ENCODE results near the gene BIK. TPM values are rescaled to one million over a fixed set of nuclear protein-coding genes. Genes with fewer than 3 reads are reported as not detected.

The BIK gene
- total and polyA plus RNA-seq, 4 donors = 2.7 to 7.6 (median 4.6) TPM

DNA sequence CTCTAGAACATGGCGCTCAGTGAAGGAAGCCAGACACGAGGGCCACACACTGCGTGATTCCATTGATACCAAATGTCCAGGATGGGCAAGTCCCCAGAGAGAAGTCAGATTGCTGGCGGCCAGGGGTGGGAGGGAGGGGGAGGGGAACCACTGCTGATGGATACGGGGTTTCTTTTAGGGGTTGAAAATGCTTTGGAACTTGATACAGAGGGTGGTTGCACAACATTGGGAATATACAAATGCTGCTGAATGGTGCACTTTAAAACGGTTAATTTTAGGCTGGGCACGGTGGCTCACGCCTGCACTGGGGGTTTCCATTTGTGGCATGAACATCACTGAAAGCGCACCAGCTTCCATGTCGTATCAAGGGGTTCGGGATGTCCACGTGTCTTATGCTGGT, 45.9 kb downstream of the BIK start:
- Histone ChIP-seq H3K9me3 (ENCODE audit: control insufficient read depth in 4 of 4, insufficient read depth in 3 of 4, low read length in 3 of 4) (no peaks in the 10 kb centered on the region), H3K27me3 (ENCODE audit: control insufficient read depth in 3 of 3, insufficient read depth in 3 of 3, low read length in 2 of 3) (no peaks in the 10 kb centered on the region), H3K36me3 (ENCODE audit: control insufficient read depth in 4 of 4, insufficient read depth in 4 of 4, low read length in 4 of 4) (peaks cover 0 to 21% (median 2%) of the 10 kb centered on the region in 4 donors), H3K9ac (ENCODE audit: insufficient read depth in 1 of 2, low read length in 2 of 2) (no peak overlapping the region), H3K27ac (ENCODE audit: low read depth in 1 of 2, low read length in 1 of 2) (no peak overlapping the region), H3K4me1 (ENCODE audit: control insufficient read depth in 5 of 5, insufficient read depth in 5 of 5, low read length in 5 of 5) (peaks cover 0 to 20% (median 12%) of the 10 kb centered on the region in 5 donors), H3K4me3 (no peak overlapping the region)
- DNase-seq = no peak
- WGBS, 2 donors = 88 to 89% methylated on average over 12 of the region's 12 CpGs
- no peak for ATAC-seq (ENCODE audit: insufficient read depth, low FRiP score)
- TF ChIP-seq CTCF (IDR thresholded peaks at IDR 0.05; ENCODE audit: control extremely low read depth, extremely low read depth) = no peak

DNA sequence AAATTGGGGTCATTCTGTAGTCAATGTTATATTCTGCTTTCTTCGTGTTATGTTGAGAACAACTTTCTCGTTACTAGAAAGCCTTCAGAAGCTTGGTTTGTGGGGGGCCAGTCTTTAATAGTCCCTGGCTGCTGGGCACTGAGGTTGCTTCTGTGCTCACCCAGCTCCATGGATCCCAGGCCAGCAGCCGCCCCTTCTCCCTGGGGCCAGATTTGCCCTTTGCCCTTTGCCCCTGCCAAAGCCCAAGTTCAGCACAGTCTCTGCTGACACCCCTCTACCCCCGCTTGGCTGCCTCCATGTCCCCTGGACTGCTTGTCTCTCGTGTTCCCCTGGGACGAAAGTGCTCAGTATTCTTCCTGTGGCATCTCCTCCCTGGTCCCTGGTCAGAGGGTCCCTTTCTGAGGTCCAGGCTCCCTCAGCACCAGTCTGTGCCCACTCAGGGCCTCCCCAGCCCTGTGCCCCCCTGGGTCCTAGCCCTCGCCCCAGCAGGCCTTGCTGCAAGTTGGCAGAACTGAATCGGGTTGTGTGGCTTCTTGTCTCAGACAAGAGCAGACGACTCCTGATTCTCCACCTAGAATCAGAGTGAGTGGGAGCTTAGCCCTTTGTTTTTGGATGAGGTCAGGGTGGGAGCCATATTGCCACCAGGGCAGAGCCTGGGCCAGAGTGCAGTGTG, 47.5 kb downstream of the BIK start:
- Histone ChIP-seq H3K27ac (ENCODE audit: low read depth in 1 of 2, low read length in 1 of 2) (no peak overlapping the region), H3K9ac (ENCODE audit: insufficient read depth in 1 of 2, low read length in 2 of 2) (no peak overlapping the region), H3K9me3 (ENCODE audit: control insufficient read depth in 4 of 4, insufficient read depth in 3 of 4, low read length in 3 of 4) (no peaks in the 10 kb centered on the region), H3K4me1 (ENCODE audit: control insufficient read depth in 5 of 5, insufficient read depth in 5 of 5, low read length in 5 of 5) (peaks cover 0 to 12% (median 0%) of the 10 kb centered on the region in 5 donors), H3K27me3 (ENCODE audit: control insufficient read depth in 3 of 3, insufficient read depth in 3 of 3, low read length in 2 of 3) (no peaks in the 10 kb centered on the region), H3K4me3 (no peak overlapping the region), H3K36me3 (ENCODE audit: control insufficient read depth in 4 of 4, insufficient read depth in 4 of 4, low read length in 4 of 4) (peaks cover 0 to 29% (median 3%) of the 10 kb centered on the region in 4 donors)
- no peak for DNase-seq
- WGBS, 2 donors = 81 to 83% methylated on average over 9 of the region's 9 CpGs
- ATAC-seq (ENCODE audit: insufficient read depth, low FRiP score) = no peak
- TF ChIP-seq CTCF (IDR thresholded peaks at IDR 0.05; ENCODE audit: control extremely low read depth, extremely low read depth) = no peak

DNA sequence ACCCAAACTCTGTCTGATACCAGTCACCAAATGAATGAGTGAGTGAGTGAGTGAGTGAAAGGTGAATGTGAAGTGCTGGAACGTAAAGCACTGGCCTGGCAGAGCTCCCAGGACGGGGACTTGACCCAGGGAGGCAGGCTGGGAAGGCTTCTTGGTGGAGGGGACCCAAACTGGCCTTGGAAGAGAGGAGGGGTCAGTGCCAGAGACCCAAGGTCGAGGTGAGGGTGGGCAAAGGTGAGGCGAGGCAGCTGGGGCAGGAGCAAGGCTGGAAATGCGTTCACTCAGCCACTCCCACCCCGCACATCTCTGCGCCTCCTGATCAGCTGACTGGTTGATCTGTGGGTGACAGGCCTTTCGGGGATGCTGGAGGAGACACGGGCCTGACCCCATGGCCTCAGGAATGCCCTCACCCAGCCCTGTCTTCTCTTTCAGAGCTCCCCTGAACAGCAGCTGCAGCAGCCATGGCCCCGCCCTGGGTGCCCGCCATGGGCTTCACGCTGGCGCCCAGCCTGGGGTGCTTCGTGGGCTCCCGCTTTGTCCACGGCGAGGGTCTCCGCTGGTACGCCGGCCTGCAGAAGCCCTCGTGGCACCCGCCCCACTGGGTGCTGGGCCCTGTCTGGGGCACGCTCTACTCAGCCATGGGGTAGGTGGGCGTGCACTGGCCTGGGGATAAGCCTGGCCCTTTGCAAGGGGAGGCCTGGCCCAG, 48.4 kb downstream of the BIK start:
- ATAC-seq (ENCODE audit: insufficient read depth, low FRiP score) (no peak), DNase-seq (no peak)
- Histone ChIP-seq H3K9me3 (ENCODE audit: control insufficient read depth in 4 of 4, insufficient read depth in 3 of 4, low read length in 3 of 4) (no peaks in the 10 kb centered on the region), H3K4me3 (no peak overlapping the region), H3K27ac (ENCODE audit: low read depth in 1 of 2, low read length in 1 of 2) (no peak overlapping the region), H3K36me3 (ENCODE audit: control insufficient read depth in 4 of 4, insufficient read depth in 4 of 4, low read length in 4 of 4) (peaks cover 0 to 34% (median 3%) of the 10 kb centered on the region in 4 donors), H3K4me1 (ENCODE audit: control insufficient read depth in 5 of 5, insufficient read depth in 5 of 5, low read length in 5 of 5) (peaks cover 0 to 15% (median 4%) of the 10 kb centered on the region in 5 donors), H3K9ac (ENCODE audit: insufficient read depth in 1 of 2, low read length in 2 of 2) (no peak overlapping the region), H3K27me3 (ENCODE audit: control insufficient read depth in 3 of 3, insufficient read depth in 3 of 3, low read length in 2 of 3) (no peaks in the 10 kb centered on the region)
- 87 to 90% methylated on average over 24 of the region's 24 CpGs for WGBS, 2 donors
- no peak for TF ChIP-seq CTCF (IDR thresholded peaks at IDR 0.05; ENCODE audit: control extremely low read depth, extremely low read depth)
